ENCODE results near the gene MYO3A.
"Not testable (repeated sequence)": the region's sequence is repeated elsewhere in the genome, so short reads cannot be mapped to it uniquely, and the experiment has no call there.

Gene MYO3A

GRCh38 chr10:26081459-26081858 is 147.4 kb downstream of the MYO3A start:
- no peak for DNase-seq (ENCODE audit: low read depth in 2 of 2)

DNA sequence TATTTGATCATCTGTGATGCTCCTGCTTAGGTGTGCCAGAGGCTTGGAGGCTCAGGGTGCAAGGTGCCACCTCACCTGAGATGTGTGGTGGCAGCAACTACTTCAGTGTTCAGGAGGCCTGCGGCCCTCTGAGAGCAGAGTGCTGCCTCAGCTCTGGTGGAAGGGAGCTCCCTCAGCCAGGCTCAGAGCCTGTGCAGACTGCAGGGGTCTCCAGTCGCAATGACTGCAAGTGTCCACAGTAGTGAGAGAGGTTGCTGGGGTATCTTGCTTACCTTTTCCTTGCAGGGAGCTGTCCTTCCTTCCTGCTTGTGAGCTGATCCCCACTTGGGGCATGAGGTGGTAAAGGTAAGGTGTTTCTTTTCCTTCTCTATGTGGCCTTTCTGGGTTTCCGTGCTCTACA is 151.5 kb downstream of the MYO3A start:
- no peak for DNase-seq (ENCODE audit: low read depth in 2 of 2)

- DNase-seq (ENCODE audit: low read depth in 2 of 2): no peak
Observed at GRCh38 chr10:26087666-26088065, 153.6 kb downstream of the MYO3A start.

GRCh38 chr10:26090026-26090425 is 156.0 kb downstream of the MYO3A start:
- DNase-seq (ENCODE audit: low read depth in 2 of 2): no peak

DNA sequence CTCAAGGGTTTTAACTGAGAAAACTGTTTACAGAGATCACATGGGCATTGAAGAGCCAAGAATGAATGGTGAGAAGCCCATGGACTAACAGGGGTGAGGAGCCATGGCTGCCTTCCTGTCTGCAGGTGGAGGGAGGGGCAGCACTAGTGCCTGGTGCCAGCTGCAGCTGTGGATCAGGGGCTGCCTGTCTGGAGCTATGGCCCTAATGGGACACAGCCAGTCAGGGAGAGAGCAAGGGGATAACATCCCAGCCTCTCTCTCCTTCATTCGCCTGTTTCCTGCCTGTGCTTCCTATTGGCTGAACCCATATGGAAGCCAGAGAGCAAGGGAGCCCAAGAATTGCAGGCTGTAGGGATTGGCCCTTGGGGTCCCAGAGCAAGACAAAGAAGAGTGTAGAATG is 156.7 kb downstream of the MYO3A start:
- no peak for DNase-seq (ENCODE audit: low read depth in 2 of 2)

- DNase-seq (ENCODE audit: low read depth in 2 of 2): no peak
Observed at GRCh38 chr10:26093229-26093628, 159.2 kb downstream of the MYO3A start.

DNA sequence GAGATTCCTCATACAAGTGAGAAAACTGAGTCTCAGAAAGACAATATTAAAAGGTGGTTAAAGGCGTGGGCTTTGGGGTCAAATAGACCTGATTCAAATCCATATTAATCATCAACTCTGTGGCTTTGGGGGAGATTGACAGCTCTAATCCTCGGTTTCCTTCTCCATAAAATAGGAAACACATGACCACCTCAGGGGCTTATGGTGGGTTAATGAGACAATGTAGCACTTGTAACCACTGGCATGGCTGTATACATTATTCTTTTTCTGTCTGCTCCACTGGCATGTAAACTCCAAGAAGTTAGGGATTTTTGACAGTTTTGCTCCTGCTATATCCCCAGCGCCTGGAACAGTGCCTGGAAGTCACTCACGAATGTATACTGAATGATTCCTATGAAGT is 161.8 kb downstream of the MYO3A start:
- DNase-seq (ENCODE audit: low read depth in 2 of 2): no peak

DNA sequence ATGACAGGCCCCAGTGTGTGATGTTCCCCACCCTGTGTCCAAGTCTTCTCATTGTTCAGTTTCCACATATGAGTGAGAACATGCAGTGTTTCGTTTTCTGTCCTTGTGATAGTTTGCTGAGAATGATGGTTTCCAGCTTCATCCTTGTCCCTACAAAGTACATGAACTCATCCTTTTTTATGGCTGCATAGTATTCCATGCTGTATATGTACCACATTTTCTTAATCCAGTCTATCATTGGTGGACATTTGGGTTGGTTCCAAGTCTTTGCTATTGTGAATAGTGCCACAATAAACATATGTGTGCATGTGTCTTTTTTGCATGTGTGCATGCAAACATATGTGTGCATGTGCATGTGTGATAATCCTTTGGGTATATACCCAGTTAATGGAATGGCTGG is 163.5 kb downstream of the MYO3A start:
- DNase-seq (ENCODE audit: low read depth in 2 of 2): not testable (repeated sequence)

DNA sequence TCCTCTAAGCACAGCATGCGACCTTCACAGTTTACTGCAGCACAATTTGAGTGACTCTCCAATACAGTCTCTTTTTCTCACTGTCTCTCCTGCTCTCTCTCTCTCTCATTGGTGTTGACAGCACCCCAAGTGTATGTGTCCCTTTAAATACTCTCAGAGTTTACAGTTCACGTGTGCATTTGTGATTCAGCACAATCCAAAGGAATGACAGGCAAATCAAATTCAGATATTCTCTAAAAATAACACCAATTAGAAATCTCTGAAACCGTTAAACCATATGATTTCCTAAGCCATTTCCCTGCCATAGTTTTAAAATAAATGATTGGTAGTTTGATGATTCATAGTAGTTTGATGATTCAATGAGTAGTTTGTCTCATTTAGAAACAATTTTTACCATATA is 178.5 kb downstream of the MYO3A start:
- DNase-seq (ENCODE audit: low read depth in 2 of 2): no peak

- DNase-seq (ENCODE audit: low read depth in 2 of 2): no peak
Observed at GRCh38 chr10:26138613-26139012, 204.6 kb downstream of the MYO3A start.

DNA sequence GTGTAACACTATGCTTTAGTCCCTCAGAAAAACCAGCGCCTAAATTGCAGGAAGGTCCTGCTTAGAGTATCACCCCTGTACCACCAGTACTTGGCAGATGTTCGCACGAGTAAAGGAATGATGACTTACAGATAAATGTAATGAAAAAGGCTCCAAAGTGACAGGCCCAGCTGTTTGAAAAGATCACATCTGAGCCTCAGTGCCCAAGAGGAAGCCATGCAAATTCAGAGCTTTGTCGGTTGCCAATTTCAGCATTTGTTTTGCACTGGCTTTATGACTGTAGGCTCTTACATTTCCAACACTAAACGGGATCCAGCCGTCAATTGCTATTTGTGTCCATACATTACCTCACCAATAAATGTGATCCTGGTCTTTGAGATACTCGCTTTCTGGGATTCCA is 222.0 kb downstream of the MYO3A start:
- DNase-seq (ENCODE audit: low read depth in 2 of 2): no peak

DNA sequence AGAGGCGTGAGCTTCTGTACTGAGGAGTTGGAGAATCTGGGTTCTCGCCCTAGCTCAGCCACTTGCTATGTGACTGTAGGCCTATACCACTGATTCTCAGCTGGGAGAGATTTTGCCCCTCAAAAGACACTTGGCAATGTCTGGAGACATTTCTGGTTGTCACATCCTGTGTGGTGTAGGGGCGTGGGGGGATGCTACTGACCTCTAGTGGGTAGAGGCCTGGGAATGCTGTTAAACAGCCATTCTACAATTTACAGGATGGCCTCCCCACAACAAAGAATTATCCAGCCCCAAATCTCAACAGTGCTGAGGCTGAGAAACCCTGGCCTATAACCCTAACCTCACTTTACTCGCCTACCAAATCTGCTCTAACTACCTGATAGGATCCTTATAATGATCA is 223.7 kb downstream of the MYO3A start:
- DNase-seq (ENCODE audit: low read depth in 2 of 2): no peak

DNA sequence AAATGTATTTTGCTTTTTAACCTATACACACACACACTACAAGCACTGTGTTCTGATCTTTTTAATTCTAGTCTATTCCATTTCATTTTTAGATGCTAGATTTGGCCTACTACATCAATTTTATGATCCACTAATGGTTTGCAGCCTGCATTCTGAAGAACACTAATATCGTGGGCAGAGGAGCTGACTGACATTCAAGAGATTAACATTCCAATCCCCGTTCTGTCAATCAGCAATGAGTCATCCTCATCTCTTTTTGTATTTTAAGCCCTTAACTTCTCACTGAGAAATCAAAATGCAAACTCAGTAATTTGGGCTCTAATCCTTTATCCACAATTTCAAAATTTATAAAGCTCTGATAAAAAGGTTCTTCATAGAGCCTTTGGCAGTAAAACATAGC is 235.4 kb downstream of the MYO3A start:
- no peak for DNase-seq (ENCODE audit: low read depth in 2 of 2)

- no peak for DNase-seq (ENCODE audit: low read depth in 2 of 2)
Observed at GRCh38 chr10:26172131-26172530, 238.1 kb downstream of the MYO3A start.

GRCh38 chr10:26173837-26174236 is 239.8 kb downstream of the MYO3A start:
- no peak for DNase-seq (ENCODE audit: low read depth in 2 of 2)

GRCh38 chr10:26177341-26177740 is 243.3 kb downstream of the MYO3A start:
- no peak for DNase-seq (ENCODE audit: low read depth in 2 of 2)

DNA sequence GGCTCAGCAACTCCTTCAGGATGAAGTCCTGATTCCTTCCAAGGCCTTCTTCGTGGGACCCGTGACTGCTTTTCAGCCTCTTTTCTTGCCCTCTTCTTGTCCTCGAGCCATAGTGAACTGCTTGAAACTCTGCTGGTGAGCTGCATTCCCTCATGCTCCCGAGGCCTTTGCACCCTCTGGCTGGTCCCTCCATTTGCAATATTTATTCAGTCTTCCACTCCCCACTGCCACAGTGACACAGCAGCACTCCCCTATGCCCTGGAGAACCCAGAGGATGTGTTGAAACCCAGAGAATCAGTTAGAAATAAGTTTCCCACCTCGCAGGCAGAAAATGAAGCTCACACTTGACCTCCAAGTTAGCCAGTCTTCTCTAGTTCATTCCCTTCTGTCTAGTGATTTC is 260.2 kb downstream of the MYO3A start:
- DNase-seq (ENCODE audit: low read depth in 2 of 2): no peak

DNA sequence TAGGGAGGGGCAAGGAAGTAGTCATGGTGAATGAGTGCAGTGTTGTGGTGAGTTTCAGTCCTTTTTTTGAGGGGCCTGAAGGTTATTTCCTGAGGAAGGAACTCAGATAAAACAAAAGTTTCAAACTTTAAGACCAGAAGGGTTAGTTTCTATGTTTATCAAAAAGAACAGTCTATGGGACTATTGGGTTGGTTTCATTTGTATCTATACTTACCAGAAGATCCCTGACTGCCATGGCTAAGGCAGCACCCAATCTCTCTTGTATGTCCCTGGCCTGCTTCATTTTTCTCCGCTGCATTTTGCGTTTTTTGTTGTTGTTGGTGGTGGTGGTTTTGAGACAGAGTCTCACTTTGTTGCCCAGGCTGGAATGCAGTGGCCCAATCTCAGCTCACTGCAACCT is 263.2 kb downstream of the MYO3A start:
- no peak for DNase-seq (ENCODE audit: low read depth in 2 of 2)

- DNase-seq (ENCODE audit: low read depth in 2 of 2): no peak
Observed at GRCh38 chr10:26198119-26198518, 264.1 kb downstream of the MYO3A start.

DNA sequence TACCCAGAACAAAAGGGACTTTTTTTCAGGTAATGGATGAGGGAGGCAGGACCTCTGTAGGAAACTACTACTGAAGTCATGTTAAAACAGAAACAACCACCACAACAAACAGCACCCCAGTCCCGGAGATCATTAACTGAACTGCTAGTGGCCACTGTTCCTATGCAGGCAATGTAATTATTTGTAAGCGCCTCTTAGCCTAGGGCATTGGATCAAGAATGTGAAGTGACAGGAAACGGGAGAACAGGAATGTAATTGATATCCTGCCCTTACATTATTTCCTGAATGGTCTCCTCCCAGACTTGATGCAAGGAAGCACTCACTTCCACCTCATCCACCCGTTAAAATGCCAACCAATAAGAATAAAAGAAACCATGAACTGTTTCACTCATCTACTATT is 265.8 kb downstream of the MYO3A start:
- no peak for DNase-seq (ENCODE audit: low read depth in 2 of 2)

DNA sequence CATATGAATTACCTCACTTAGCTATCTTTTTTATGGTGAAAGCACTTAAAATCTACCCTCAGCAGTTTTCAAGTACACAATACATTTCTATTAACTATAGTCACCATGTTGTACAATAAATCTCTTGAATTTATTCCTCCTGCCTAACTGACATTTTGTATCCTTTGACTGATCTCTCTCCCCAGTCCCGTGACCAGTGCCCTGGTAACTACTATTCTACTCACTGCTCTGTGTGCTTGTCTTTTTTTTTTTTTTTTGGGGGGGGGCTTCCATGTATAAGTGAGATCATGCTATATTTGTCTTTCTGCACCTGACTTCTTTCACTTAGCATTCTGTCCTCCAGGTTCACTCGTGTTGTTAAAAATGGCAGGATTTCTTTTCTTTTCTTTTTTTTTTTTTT is 271.2 kb downstream of the MYO3A start:
- DNase-seq (ENCODE audit: low read depth in 2 of 2): no peak

GRCh38 chr10:26211781-26212444 is 277.9 kb downstream of the MYO3A start:
- no peak for DNase-seq (ENCODE audit: low read depth in 2 of 2)

DNA sequence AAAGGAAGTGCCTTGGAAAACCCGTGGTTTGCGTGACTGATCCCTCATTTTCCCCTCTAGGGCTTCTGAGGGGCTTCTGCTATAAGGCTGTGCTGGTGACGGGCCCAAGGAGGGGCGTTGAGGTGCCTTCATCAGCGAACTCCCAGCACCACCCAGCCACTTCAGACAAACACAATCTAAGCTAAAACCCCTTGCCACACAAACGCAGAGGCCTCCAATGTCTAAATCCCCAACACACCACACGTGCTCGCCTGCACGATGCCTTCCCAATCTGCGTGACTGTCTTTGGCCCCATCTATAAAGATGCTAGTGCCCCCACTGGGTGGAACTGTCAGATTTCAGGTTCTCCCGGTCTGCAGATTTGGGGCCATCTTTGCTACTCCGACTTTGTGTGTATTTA is 278.5 kb downstream of the MYO3A start:
- no peak for DNase-seq (ENCODE audit: low read depth in 2 of 2)

DNA sequence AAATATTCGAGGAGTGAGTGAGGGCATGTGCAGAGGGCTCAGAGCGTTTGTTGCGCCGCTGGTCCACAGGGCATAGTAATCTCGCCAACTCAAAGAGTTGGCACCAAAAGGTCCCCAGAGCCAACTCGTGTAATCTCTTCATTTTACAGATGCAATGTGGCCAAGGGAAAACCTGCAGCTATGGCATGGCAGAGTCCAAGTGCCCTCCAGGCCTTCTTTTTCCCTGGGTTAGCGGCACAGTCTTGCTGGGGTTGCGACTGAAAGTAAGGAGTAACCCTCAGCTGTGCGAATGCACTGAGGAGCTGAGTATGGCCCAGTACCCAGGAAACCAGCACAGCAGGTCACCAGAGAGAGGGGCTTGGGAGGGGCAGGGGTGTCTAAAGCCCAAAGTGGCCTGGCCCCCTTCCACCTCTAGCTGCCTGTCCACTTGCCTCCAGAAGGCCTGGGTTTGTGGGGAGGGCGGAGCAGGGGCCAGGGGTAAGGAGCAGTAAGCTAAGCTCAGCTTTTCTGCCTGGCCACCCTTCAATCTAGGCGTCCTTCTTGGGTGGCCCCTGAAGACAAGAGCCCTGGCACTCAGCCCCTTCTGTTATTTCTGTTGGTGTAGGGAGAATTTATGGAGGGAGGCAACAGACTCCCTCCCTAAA is 279.2 kb downstream of the MYO3A start:
- no peak for DNase-seq (ENCODE audit: low read depth in 2 of 2)
